T-helper 22 cell (primary cell): ENCODE measurements around the gene UTP14C.
"Not testable (repeated sequence)": the region's sequence is repeated elsewhere in the genome, so short reads cannot be mapped to it uniquely, and the experiment has no call there.

Experiments
- DNase-seq: peaks from one replicate; pipeline ENCODE4 v3.0.0-alpha.2; 2020; ENCODE audit warnings: low read depth

The UTP14C gene

DNA sequence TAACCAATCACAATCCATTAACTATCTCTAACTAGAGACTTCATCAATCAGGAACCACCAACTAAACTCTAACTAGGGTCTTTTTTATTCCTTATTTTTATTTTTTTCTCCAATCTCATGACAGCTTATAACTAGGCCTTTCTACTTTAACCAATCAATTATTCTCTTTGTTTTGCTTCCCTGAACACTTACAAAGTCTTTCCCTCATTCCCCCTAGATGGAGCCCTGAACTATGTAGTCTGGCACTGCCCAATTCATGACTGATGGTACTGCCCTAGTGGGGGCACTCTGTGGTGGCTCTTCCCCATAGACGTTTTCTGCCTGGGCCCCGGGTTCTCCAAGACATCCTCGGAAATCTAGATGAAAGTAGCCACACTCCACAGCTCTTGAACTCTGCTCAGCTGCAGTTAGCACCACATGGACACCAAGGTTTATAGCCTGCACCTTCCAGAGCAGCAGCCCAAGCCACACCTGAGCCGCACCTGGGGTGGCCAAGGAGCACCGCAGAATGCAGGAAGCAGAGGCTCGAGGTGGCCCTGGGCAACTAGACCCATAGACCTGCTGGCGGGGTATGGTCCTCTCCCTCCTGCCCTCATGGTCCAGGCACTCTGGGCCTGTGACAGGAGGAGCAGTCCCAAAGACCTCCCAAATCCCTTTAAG is 19.9 kb upstream of the UTP14C start:
- DNase-seq: no peak

GRCh38 chr13:52005841-52006522 is 18.5 kb upstream of the UTP14C start:
- no peak for DNase-seq

DNA sequence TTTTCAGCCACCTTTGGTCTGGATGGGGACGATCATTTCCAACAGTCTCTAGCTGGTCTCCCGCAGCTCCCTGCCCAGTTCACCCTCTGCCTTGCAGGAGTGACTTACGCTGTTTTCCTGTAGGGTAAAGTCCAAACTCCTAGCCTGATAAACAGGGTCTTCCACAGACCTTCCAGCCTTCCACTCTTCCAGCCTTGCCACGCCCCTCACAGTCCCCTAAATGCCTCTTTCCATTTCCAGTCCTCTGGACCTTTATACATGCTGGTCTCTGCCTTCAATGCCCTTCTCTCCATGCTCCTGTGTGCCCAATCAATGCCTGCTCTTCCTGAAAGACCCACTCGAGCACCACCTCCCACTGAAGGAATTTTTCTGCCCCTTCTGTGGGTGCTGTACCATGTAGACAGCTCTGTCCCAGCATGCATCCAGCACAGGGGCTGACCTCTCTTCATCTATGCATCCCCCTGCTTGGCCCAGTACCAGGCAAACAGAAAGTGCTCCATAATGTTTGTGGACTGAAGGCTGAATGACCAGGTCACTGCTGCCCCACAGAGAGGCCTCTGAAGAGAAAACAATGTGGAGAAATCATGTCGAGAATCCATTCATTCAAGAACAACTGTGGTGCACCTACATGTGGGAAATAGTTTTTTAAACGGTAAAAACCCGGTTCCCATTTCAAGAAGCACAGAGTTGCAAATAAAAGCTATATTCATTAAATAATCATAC is 17.8 kb upstream of the UTP14C start:
- DNase-seq: no peak

GRCh38 chr13:52009946-52010345 is 14.5 kb upstream of the UTP14C start:
- no peak for DNase-seq

- peak; percentile 3 for DNase-seq
Observed at GRCh38 chr13:52010890-52011631, 13.4 kb upstream of the UTP14C start, which contains the start of gene ATP7B. ATP7B (minus strand) TSS chr13:52011450; CDS start chr13:52011337, 113 bp downstream.

GRCh38 chr13:52011632-52012511 is 12.6 kb upstream of the UTP14C start, which contains the start of gene ALG11:
ALG11 (plus strand) TSS chr13:52012398; CDS start chr13:52012419, 21 bp downstream.
- peak; percentile 96 for DNase-seq

GRCh38 chr13:52012512-52012836 is 12.0 kb upstream of the UTP14C start:
- no peak for DNase-seq

GRCh38 chr13:52016296-52016695 is 8.2 kb upstream of the UTP14C start:
- no peak for DNase-seq

DNA sequence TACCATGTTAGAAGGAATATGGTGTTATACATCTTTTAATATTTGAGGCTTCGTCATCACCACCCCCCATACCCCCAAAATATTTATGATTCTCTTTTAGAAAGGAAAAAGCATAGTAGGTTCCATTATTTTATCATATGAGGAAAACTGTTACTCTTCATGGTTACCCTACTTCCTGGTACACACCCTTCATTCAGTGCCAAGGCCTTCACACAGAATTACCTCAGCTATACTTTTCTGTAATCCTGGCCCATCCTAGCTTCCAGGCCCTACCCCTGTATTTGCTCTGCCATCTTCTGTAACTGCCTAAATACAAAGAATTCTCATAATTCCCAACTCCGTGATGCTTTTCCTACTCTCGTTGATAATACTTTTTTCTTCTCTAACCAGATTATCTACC is 4.3 kb upstream of the UTP14C start:
- no peak for DNase-seq

DNA sequence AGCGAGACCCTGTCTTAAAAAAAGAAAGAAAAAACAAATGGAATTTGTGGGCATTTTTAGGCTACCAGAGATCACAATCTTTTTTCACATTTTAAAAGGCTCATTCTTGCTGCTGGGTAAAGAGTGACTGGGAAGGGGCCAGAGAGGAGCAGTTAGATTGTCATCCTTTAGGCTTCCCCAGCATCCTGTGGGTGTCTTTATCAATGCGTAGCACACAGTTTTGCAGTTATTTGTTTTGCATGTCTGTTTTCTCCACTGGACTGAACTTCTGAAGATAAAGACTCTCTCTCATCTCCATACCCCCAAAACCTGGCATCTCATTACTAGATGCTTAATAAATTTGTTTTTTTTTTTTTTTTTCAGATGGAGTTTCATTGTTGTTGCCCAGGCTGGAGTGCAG is 2.1 kb upstream of the UTP14C start:
- no peak for DNase-seq

DNA sequence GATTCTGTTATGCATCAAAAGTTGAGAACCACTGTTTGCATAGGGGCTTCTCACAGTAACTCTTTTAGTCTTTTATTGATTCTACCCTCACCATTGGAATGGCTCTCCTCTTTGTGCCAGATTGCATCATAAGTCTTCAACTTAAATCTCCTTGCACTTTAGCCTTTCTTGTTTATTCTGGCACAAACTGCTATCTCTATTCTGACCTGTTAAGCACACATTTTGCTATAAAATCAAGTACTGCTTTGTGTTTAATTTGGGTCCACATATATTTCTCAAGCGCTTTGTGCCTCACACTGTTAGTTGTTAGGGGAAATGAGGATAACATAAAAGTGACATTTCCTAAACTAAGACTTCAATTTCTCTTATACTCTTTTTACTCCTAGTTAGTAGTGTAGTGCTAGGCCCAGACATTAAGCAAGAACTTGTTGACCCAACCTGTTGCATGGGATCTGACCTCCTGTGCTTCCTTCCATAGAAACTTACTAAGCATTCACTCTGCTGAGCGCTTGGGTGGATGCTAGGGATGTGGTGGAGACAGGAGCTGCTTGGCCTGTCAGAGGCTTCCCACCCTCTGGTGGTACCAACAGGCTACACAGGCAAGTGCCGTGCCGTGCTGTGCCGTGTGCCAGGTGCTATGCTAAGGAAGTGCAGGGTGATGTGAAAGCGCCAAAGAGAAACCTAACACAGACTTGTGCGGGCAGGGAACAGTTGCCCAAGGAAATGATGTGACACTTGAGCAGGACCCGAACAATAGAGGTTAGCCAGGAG is 1.2 kb downstream of the UTP14C start:
- DNase-seq: no peak

DNA sequence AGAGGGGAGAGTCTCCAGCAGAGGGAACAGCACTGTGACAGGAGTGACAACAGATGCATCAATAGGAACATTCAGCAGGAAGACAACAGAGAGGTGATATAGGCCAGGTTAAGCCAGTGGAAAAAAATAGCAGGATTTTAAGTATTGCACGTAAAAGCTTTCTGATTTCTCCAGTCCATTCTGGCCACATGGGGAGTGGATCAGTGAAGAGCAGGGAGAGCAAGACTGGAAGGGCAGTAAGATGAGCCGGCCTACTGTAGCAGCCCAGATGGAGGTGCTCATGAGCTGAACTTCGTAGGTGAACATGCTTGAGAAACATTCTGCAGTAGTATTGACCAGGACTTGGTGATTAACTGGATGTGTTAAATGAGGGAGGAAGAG is 1.7 kb downstream of the UTP14C start:
- no peak for DNase-seq

DNA sequence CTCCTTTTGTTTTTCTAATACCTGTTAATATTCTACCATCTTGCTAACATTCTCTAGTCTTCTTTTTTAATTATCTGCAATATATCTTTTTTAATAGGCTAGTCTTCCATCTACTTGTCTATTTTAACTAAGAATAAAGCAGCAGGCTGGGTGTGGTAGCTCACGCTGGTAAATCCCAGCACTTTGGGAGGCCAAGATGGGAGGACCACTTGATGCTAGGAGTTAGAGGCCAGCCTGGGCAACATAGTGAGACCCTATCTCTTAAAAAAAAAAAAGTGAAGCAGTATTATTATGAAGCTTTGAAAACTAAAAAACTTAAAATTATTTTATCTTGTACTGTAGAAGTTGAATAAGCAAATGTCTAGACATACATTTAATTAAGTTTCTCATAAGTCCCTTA is 3.3 kb downstream of the UTP14C start:
- DNase-seq: no peak

- DNase-seq: no peak
Observed at GRCh38 chr13:52029569-52029968, 5.1 kb downstream of the UTP14C start.

GRCh38 chr13:52030401-52030800 is 5.9 kb downstream of the UTP14C start:
- not testable (repeated sequence) for DNase-seq

GRCh38 chr13:52033039-52033438 is 8.5 kb downstream of the UTP14C start:
- DNase-seq: no peak

- no peak for DNase-seq
Observed at GRCh38 chr13:52034616-52035226, 10.2 kb downstream of the UTP14C start.

DNA sequence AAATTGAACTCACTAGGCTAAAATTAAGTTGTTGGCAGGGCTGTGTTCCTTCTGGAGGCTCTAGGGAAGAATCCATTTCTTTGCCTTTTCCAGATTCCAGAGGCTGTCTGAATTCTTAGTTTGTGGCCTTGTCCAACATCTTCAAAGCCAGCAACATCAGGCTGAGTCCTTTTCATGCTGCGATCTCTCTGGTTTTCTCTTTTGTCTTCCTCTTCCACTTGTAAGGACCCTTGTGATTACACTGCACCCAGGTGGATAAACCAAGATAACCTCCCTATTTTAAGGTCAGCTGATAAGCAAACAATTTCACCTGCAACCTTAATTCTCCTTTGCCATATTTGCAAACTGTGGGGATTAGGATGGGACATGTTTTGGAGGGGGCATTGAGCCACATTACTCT is 11.5 kb downstream of the UTP14C start:
- no peak for DNase-seq

GRCh38 chr13:52043675-52044074 is 19.2 kb downstream of the UTP14C start:
- DNase-seq: no peak

- no peak for DNase-seq
Observed at GRCh38 chr13:52047463-52047862, 23.0 kb downstream of the UTP14C start.
